GM18951 (cell line): Measurements from ENCODE around the gene HOXB4.
"Not testable (repeated sequence)": the region's sequence is repeated elsewhere in the genome, so short reads cannot be mapped to it uniquely, and the experiment has no call there.

ENCODE experiments used
- POLR2A ChIP-seq: IDR thresholded peaks from 4 replicates; pipeline ENCODE4 v1.6.1; 2011; ENCODE audit warnings: mild to moderate bottlenecking; ENCODE audit not compliant: insufficient read length, insufficient read depth; ENCODE audit errors: extremely low read depth
- in situ Hi-C: fragments of 300-500 bp; cut with MboI; formaldehyde crosslinking; loops from one replicate; pipeline ENCODE4 v1.12.0; 2022; ENCODE audit warnings: low sequenced_read_pairs, mixed read lengths, inconsistent platforms; ENCODE audit not compliant: unreplicated experiment

Gene HOXB4

GRCh38 chr17:48541036-48541576 lies 37.0 kb downstream of the HOXB4 start:
- in situ Hi-C loops = no loop called here
- TF ChIP-seq POLR2A = no peak

DNA sequence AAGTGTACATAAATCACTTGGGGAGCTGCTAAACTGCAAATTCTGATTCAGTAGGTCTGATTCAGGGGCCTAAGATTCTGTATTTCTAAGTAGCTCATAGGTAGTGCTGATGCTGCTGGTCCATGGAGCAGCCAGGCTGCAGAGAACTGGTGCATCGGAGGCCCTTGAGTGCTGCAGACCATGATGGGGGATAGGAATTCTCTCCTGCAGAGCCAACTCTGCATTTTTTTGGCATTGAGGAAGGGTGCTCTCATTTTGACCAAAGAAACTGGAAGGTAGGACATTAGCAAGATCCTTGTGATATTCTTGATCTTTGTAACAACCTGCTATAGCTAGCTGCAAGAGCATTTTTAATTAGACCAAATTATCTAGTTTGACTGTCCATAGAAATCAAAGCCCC lies 37.9 kb downstream of the HOXB4 start:
- in situ Hi-C loops = no loop called here
- no peak for TF ChIP-seq POLR2A

DNA sequence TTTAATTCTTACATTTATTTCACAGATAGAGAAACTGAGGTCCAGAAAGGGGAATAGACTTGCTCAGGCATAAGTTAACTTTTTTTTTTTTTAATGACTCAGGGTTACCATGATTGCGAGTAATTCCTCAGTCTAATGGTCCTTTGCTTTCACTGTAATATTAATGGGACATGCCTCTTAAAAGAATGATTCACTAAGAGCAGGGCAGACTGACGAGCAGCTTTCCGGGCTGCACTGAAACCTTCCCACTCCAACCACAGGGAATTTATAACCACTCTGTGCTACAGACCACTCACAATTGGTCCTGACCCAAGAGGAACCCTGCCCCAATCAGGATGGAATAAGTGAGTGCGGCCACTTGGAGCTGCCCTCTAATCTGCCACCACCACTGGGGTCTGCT lies 39.0 kb downstream of the HOXB4 start:
- TF ChIP-seq POLR2A = no peak
- in situ Hi-C loops = no loop called here

GRCh38 chr17:48537316-48537715 lies 40.8 kb downstream of the HOXB4 start:
- in situ Hi-C loops = no loop called here
- TF ChIP-seq POLR2A = no peak

DNA sequence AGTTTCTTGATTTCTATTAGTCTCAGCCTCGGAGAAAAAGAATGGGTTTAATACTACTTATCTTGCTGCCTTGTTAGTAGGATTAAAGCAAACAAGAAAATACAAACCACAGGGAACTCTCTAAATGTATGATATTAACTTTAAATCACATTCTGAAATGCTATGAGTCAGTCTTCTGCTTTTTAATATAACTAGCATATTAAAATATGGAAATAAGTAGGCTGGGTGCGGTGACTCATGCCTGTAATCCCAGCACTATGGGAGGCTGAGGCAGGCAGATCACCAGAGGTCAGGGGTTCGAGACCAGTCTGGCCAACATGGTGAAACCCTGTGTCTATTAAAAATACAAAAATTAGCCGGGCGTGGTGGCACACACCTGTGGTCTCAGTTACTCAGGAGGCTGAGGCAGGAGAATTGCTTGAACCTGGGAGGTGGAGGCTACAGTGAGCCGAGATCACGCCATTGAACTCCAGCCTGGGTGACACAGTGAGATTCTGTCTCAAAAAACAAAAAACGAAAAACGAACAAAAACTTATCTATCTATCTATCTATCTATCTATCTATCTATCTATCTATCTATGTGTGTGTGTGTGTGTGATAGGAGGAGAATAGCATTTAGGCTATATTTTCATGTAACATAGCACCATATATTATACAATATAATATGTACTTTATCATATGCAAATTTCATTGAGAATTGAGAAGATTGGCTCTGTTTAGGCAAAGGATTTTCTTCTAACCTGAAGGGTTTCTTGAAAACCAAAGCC lies 42.2 kb downstream of the HOXB4 start:
- in situ Hi-C loops = not testable (repeated sequence)

GRCh38 chr17:48532261-48532660 lies 45.9 kb downstream of the HOXB4 start:
- in situ Hi-C loops = no loop called here

GRCh38 chr17:48530887-48531272 lies 47.3 kb downstream of the HOXB4 start, which contains the start of gene HOXB1:
HOXB1 (minus strand) TSS chr17:48531011; CDS start chr17:48530904, 107 bp downstream.
- in situ Hi-C loops = no loop called here
- no peak for TF ChIP-seq POLR2A

More at GRCh38 chr17:48532261-48532660, 45.9 kb downstream of the HOXB4 start:
- no peak for TF ChIP-seq POLR2A

- TF ChIP-seq POLR2A = no peak
These were observed 47.8 kb downstream of the HOXB4 start for GRCh38 chr17:48530208-48530886.

GRCh38 chr17:48529683-48530009 lies 48.5 kb downstream of the HOXB4 start:
- in situ Hi-C loops = no loop called here
- TF ChIP-seq POLR2A = no peak

More at GRCh38 chr17:48530208-48530886, 47.8 kb downstream of the HOXB4 start:
- in situ Hi-C loops = no loop called here

DNA sequence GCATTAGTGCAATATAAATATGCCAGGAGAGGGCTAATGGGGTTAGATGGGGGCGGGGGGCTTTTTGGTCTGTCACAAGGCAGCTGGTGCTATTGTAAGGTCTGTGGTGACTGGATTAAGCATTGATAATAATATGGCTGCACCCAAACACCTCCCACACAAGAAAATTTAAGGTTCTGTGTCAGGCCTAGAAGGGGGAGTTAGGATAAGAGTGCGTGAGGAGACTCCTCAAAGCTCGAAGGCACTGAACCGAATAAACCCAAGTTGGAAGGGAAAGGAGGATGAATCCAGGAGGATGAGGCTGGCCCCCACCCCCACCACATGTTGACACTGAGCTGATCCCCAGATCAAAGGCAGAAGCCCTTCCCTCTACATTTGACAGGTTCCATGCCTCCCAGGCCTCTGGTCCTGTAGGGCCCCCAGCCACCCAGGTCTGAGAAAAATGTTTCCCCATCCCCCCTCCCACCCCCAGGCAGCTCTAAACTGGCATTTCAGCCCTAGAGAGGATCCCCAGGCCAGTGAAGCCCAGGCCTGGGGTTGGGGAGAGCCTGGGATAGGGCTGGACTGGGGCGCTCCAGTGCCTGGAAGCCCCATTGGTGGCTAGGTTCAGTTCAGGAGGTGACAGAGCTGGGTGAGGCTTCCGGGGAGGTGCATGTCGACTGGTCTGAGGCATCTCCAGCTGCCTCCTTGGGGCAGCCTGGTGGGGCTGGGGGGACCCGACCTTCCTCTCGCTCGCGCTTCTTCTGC lies 49.0 kb downstream of the HOXB4 start:
- in situ Hi-C loops = no loop called here
- no peak for TF ChIP-seq POLR2A

GRCh38 chr17:48528153-48528935 lies 49.8 kb downstream of the HOXB4 start:
- in situ Hi-C loops = no loop called here
- no peak for TF ChIP-seq POLR2A

- no peak for TF ChIP-seq POLR2A
- in situ Hi-C loops = no loop called here
These were observed 50.6 kb downstream of the HOXB4 start for GRCh38 chr17:48527547-48527932.
